Measurements from ENCODE around the gene TMEM80.

DNA sequence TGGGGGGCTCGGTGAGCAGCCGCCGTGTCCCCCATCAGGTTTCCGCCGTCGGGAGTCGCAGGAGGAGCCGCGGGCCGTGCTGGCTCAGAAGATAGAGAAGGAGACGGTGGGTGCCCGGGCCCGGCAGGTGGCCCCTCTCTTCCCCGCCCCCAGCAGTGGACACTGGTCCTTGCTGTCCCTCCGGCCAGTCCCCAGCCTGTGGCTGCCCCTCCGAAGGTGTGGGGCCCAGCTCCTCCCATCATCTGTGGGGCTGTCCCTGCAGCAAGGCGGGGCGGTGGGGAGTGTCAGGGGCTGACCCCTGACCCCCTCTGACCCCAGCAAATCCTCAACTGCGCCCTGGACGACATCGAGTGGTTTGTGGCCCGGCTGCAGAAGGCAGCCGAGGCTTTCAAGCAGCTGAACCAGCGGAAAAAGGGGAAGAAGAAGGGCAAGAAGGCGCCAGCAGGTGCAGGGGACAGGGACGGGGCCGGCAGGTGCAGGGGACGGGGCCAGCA, 25.7 kb downstream of the TMEM80 start:
- TF ChIP-seq SUZ12 (IDR thresholded peaks at IDR 0.05; ENCODE audit: extremely low read depth, insufficient read depth, insufficient read length) (no peak), YY1 (IDR thresholded peaks at IDR 0.05; ENCODE audit: insufficient read depth, insufficient read length) (no peak), ZNF274 (IDR thresholded peaks at IDR 0.05; ENCODE audit: low read depth, low read length) (no peak)
